ENCODE results near the gene JAG1. TPM values are rescaled to one million over a fixed set of nuclear protein-coding genes. Genes with fewer than 3 reads are reported as not detected.

JAG1 gene
- total RNA-seq: 1 to 10 TPM; 1.0 to 1.2 TPM

DNA sequence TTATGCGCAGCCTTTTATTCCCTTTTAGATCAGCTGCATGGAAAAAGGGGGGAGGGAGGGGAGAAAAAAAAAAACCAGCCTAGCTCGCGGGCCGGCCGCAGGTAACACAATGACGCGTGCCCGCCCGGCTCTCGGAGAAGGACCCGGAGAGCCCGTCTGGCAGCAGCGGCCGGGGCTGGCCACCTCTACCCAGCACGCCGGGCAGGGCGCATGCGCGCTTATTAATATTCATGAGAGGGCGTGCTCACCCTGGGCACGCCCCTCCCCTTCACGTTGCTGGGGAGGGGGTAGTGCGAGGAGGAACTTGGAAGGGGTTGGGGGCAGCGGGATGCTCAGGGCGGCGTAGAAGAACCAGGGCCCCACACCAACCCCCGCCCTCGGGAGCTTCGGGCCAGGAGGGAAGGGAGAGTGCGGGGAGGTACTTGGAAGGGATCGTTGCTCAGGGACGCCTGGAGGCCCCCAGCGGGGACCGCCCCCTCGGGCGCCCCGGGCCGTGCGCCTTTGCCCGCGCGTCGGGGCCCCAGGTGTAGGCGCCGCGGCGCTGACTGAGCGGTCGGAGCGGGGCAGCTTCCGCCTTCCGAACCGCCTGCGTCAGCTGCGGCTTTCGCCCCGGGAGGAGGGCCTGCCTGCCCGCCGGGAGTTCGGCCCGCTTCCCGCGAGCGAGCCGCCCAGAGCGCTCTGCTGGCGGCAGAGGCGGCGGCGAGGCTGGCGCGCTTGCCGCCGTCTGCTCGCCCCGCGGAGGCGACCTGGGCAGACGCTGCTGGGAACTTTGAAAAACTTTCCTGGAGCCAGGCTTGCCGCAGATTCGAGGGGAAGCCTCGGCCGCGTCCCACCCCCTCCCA, at the start of gene JAG1:
Gene JAG1, minus strand, starts transcription at position 158 of the 842 bp plus-strand sequence. CDS start 469 bp downstream, outside the sequence.
- Mint-ChIP-seq H3K4me3 (peak within 1 kb of the TSS; percentile 97 to 98), H3K36me3 (ENCODE audit: insufficient read depth in 2 of 2) (no peaks in the 10 kb centered on the region), H3K4me1 (ENCODE audit: low read depth) (peaks cover 30% of the 10 kb centered on the region), H3K27ac (no peak within 1 kb of the TSS), H3K27me3 (ENCODE audit: low read depth) (peaks cover 78% of the 10 kb centered on the region), H3K9me3 (no peaks in the 10 kb centered on the region)
- ATAC-seq (replicated peaks in 1 of 2) (peak; percentile 80), DNase-seq (peak; percentile 85 to 86)

DNA sequence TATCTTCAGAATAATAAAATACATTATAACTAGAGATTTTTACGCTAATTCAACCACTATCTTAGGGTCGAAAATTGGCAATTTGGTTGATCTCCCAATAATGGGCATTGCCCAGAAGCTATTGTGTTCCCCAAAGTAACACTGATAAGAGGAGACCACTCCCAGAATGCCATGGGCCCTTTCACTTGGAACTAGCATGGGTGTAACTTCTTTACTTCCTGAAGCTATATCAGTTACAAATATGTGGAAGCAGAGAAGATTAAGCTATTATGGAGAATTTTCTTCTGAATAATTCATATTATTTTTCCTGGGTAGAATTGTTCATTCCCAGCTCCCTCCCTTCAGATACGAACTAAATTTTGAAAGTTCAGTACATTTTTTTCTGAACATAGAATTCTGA, 48.2 kb upstream of the JAG1 start:
- Mint-ChIP-seq H3K4me1 (ENCODE audit: low read depth) (no peaks in the 10 kb centered on the region), H3K4me3 (no peak overlapping the region), H3K36me3 (ENCODE audit: insufficient read depth in 2 of 2) (no peaks in the 10 kb centered on the region), H3K9me3 (no peaks in the 10 kb centered on the region), H3K27me3 (ENCODE audit: low read depth) (peaks cover 27% of the 10 kb centered on the region), H3K27ac (no peak overlapping the region)
- no peak for ATAC-seq (replicated peaks in 1 of 2)
- DNase-seq: no peak

DNA sequence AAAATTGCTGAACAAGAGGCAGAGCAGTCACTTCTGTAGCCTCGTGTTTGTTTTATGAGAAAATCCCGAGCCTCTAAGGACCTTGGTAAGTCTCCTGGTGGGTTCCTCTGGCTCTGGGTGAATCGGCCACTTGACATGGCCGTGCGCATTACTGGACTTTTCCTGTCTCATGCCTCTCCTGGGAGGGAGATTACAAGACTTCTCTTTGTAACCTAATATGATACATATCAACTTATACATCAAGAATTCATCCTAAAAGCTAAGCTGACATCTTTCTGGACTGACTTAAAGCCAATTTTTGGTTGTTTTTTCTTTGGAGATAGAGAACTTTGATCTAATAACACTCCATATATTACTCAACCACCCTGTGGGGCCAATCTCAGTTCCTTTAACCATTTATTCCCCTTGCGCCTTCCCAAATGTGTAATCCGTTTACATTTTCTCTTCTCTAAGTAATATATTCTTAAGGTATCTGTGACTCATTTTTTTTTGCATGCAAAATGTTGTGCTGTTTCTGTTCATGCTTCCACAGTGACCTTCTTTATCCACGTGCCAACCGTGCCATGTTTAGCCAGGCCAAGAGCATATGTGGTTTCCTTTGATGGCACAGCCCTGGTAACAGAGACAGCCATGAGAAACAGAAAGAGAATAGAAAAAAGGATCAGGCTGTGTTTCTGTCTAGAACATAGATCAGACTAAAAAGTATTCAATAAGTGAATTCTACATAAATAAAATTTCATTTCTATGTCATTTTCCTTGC, 47.5 kb upstream of the JAG1 start:
- Mint-ChIP-seq H3K4me3 (no peak overlapping the region), H3K9me3 (no peaks in the 10 kb centered on the region), H3K36me3 (ENCODE audit: insufficient read depth in 2 of 2) (no peaks in the 10 kb centered on the region), H3K4me1 (ENCODE audit: low read depth) (no peaks in the 10 kb centered on the region), H3K27me3 (ENCODE audit: low read depth) (peaks cover 33% of the 10 kb centered on the region), H3K27ac (no peak overlapping the region)
- DNase-seq: no peak
- ATAC-seq (replicated peaks in 1 of 2): no peak

DNA sequence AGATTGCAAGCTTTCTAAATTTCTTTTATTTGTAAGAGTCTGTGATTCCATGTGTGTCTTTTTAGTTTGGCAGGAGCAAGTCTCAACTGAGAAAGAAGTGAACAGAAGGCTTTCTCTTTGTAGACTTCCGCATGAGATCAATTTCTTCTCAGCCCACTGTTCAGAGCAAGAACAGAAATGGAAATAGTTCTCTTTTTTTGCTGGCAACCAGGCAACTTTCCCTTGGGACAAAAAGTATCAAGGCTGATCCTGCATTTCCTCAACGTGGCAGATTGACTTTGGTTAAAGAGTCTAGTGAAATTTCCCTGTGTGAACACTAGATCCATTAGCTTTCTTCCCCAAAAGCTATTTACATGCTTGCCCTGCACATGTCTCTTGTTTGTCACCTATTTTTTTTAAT, 46.8 kb upstream of the JAG1 start:
- H3K4me1 Mint-ChIP-seq (ENCODE audit: low read depth): no peaks in the 10 kb centered on the region
- ATAC-seq (replicated peaks in 1 of 2) (no peak), DNase-seq (no peak)
- H3K36me3 Mint-ChIP-seq (ENCODE audit: insufficient read depth in 2 of 2): no peaks in the 10 kb centered on the region
- no peaks in the 10 kb centered on the region for H3K9me3 Mint-ChIP-seq
- no peak overlapping the region for H3K27ac Mint-ChIP-seq
- H3K27me3 Mint-ChIP-seq (ENCODE audit: low read depth): peaks cover 33% of the 10 kb centered on the region
- no peak overlapping the region for H3K4me3 Mint-ChIP-seq

GRCh38 chr20:10719740-10720385, 46.1 kb upstream of the JAG1 start:
- H3K9me3 Mint-ChIP-seq: no peaks in the 10 kb centered on the region
- DNase-seq (no peak), ATAC-seq (replicated peaks in 1 of 2) (no peak)
- no peaks in the 10 kb centered on the region for H3K36me3 Mint-ChIP-seq (ENCODE audit: insufficient read depth in 2 of 2)
- H3K27me3 Mint-ChIP-seq (ENCODE audit: low read depth): peaks cover 33% of the 10 kb centered on the region
- H3K4me1 Mint-ChIP-seq (ENCODE audit: low read depth): no peaks in the 10 kb centered on the region
- no peak overlapping the region for H3K27ac Mint-ChIP-seq
- no peak overlapping the region for H3K4me3 Mint-ChIP-seq

DNA sequence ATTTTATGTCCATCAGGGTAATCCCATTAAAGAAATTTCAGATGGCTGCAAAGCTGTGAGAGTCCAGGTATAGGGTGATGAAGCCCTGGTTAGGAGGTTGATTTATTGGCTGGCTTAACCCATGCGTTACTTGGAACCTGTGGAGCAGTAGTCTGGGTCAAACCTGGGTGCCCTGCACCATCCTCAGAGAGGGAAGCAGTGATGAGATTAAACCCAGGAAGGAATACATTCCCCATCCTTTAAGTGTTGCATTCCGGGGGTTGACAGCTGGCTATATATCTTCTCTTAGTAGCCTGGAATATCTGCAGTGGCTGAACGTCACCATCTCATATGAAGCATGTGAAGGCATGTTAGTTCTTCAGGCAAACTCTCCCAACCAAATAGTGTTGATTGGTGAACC, 44.9 kb upstream of the JAG1 start:
- DNase-seq (no peak), ATAC-seq (replicated peaks in 1 of 2) (no peak)
- Mint-ChIP-seq H3K4me1 (ENCODE audit: low read depth) (no peaks in the 10 kb centered on the region), H3K9me3 (no peaks in the 10 kb centered on the region), H3K27ac (no peak overlapping the region), H3K4me3 (no peak overlapping the region), H3K36me3 (ENCODE audit: insufficient read depth in 2 of 2) (no peaks in the 10 kb centered on the region), H3K27me3 (ENCODE audit: low read depth) (peaks cover 42% of the 10 kb centered on the region)

DNA sequence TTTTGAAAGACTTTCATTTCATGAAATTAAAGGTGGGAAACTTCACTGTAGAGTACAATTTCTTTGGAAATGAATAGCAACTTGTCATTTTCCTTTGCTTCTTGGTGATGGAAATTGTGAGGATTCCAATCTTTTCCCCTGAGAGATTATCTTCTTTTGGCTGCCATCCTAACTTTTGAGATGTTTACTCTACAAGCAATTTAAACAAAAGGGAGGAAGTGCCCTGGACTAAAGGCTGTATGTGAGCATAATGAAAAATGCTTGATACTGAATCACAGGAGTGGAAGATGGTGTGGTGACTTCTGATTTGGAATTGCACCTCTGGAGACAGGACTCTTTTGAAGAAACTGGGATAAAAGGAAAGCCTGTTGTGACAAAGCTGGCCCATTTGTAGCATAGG, 43.1 kb upstream of the JAG1 start:
- DNase-seq (no peak), ATAC-seq (replicated peaks in 1 of 2) (no peak)
- H3K36me3 Mint-ChIP-seq (ENCODE audit: insufficient read depth in 2 of 2): no peaks in the 10 kb centered on the region
- peaks cover 36% of the 10 kb centered on the region for H3K27me3 Mint-ChIP-seq (ENCODE audit: low read depth)
- no peak overlapping the region for H3K27ac Mint-ChIP-seq
- H3K4me1 Mint-ChIP-seq (ENCODE audit: low read depth): no peaks in the 10 kb centered on the region
- H3K4me3 Mint-ChIP-seq: no peak overlapping the region
- H3K9me3 Mint-ChIP-seq: no peaks in the 10 kb centered on the region

- H3K4me1 Mint-ChIP-seq (ENCODE audit: low read depth): no peaks in the 10 kb centered on the region
- no peak for DNase-seq
Measured at GRCh38 chr20:10715035-10715434, 41.2 kb upstream of the JAG1 start.

DNA sequence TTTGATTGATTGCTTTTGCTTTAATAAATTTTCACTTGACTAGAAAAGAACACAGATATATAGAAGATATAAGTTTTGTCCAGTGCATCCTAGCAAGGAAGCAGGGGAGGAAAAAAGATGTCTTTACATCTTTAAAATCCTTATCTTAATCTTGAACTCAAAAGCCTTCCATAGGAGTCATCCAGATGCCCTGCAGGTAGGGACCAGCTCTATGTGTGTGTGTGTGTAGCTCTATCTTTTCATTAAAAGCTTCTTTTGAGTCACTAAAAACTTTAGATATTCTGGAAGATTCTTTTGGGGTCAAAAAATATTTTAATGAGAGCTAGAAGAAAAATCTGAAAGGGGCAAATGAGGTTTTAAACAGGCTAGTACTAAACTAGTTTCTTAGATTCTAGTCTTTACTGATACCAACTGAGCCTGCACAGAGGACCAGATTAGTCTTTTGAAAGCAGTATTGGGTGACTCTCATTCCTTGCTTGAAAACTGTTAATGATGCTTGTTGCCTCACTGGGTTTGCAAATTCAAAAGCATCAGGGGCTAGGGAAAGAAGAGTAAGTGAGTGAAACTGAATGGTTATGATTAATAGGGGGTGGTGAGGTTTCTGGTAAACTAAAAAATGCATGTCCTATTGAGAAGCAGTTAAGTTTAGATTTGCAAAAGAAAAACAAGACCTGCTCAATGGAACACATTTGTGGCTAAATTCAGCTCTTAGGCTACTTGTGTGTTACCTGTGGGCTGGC, 40.6 kb upstream of the JAG1 start:
- ATAC-seq (replicated peaks in 1 of 2): no peak
- Mint-ChIP-seq H3K4me3 (no peak overlapping the region), H3K9me3 (no peaks in the 10 kb centered on the region)

More at GRCh38 chr20:10715035-10715434, 41.2 kb upstream of the JAG1 start:
- no peak overlapping the region for H3K27ac Mint-ChIP-seq
- ATAC-seq (replicated peaks in 1 of 2): no peak
- H3K9me3 Mint-ChIP-seq: no peaks in the 10 kb centered on the region
- H3K36me3 Mint-ChIP-seq (ENCODE audit: insufficient read depth in 2 of 2): no peaks in the 10 kb centered on the region
- H3K27me3 Mint-ChIP-seq (ENCODE audit: low read depth): peaks cover 25% of the 10 kb centered on the region
- H3K4me3 Mint-ChIP-seq: no peak overlapping the region

GRCh38 chr20:10713161-10713560, 39.4 kb upstream of the JAG1 start:
- H3K9me3 Mint-ChIP-seq: no peaks in the 10 kb centered on the region
- peaks cover 20% of the 10 kb centered on the region for H3K27me3 Mint-ChIP-seq (ENCODE audit: low read depth)
- H3K36me3 Mint-ChIP-seq (ENCODE audit: insufficient read depth in 2 of 2): no peaks in the 10 kb centered on the region
- no peak for DNase-seq
- ATAC-seq (replicated peaks in 1 of 2): no peak
- H3K4me3 Mint-ChIP-seq: no peak overlapping the region
- H3K27ac Mint-ChIP-seq: no peak overlapping the region
- no peaks in the 10 kb centered on the region for H3K4me1 Mint-ChIP-seq (ENCODE audit: low read depth)

More for the DNA sequence above, 40.6 kb upstream of the JAG1 start:
- peaks cover 20% of the 10 kb centered on the region for H3K27me3 Mint-ChIP-seq (ENCODE audit: low read depth)
- no peaks in the 10 kb centered on the region for H3K36me3 Mint-ChIP-seq (ENCODE audit: insufficient read depth in 2 of 2)
- no peak overlapping the region for H3K27ac Mint-ChIP-seq
- H3K4me1 Mint-ChIP-seq (ENCODE audit: low read depth): no peaks in the 10 kb centered on the region
- no peak for DNase-seq

- Mint-ChIP-seq H3K4me3 (no peak overlapping the region), H3K27me3 (ENCODE audit: low read depth) (peaks cover 14% of the 10 kb centered on the region), H3K36me3 (ENCODE audit: insufficient read depth in 2 of 2) (no peaks in the 10 kb centered on the region), H3K9me3 (no peaks in the 10 kb centered on the region), H3K4me1 (ENCODE audit: low read depth) (no peaks in the 10 kb centered on the region), H3K27ac (no peak overlapping the region)
- DNase-seq (no peak), ATAC-seq (replicated peaks in 1 of 2) (no peak)
Measured at GRCh38 chr20:10711903-10712451, 38.2 kb upstream of the JAG1 start.

GRCh38 chr20:10710991-10711775, 37.4 kb upstream of the JAG1 start:
- DNase-seq: no peak

More at GRCh38 chr20:10710991-10711775, 37.4 kb upstream of the JAG1 start:
- no peaks in the 10 kb centered on the region for H3K4me1 Mint-ChIP-seq (ENCODE audit: low read depth)
- H3K4me3 Mint-ChIP-seq: no peak overlapping the region
- H3K27me3 Mint-ChIP-seq (ENCODE audit: low read depth): peaks cover 8% of the 10 kb centered on the region
- no peaks in the 10 kb centered on the region for H3K36me3 Mint-ChIP-seq (ENCODE audit: insufficient read depth in 2 of 2)
- H3K27ac Mint-ChIP-seq: no peak overlapping the region
- ATAC-seq (replicated peaks in 1 of 2): no peak
- peaks cover 0 to 1% of the 10 kb centered on the region in 2 donors for H3K9me3 Mint-ChIP-seq

Measured in activated T-cell treated with anti-CD3 and anti-CD28 coated beads, Interleukin-2, amount 50 U/mL, for 72 hours (primary cell).